GM12878 (cell line): ENCODE results near the gene PHF1. TPM values are rescaled to one million over a fixed set of nuclear protein-coding genes. Genes with fewer than 3 reads are reported as not detected.
A peak's percentile ranks its signal among the peaks of the same experiment; 100 is the strongest.

Experiments
- CHD1 ChIP-seq: IDR thresholded peaks from 2 replicates; pipeline ENCODE4 v1.6.1; 2012; ENCODE audit warnings: low read depth, low read length, improper control_type of control experiment
- IKZF1 ChIP-seq: fragments of 450-650 bp; conservative IDR thresholded peaks from 2 replicates; pipeline ENCODE4 v1.6.1; 2017; ENCODE audit warnings: antibody characterized with exemption, mild to moderate bottlenecking
- JUNB ChIP-seq: IDR thresholded peaks from 2 replicates; pipeline ENCODE4 v1.6.1; 2016; ENCODE audit warnings: antibody characterized with exemption, mild to moderate bottlenecking
- LARP7 ChIP-seq: fragments of 450-650 bp; IDR thresholded peaks from 2 replicates; pipeline ENCODE4 v1.6.1; 2017; ENCODE audit warnings: mild to moderate bottlenecking
- MLLT1 ChIP-seq: fragments of 450-650 bp; IDR thresholded peaks from 2 replicates; pipeline ENCODE4 v1.6.1; 2016; ENCODE audit warnings: mild to moderate bottlenecking
- MYC ChIP-seq: IDR thresholded peaks from 2 replicates; pipeline ENCODE4 v1.6.1; 2011; ENCODE audit warnings: mild to moderate bottlenecking, low read length, moderate library complexity, inconsistent platforms; ENCODE audit not compliant: insufficient read depth, insufficient replicate concordance, insufficient read length, severe bottlenecking
- PAX5 ChIP-seq: IDR thresholded peaks from 2 replicates; pipeline ENCODE4 v1.6.1; 2011; ENCODE audit warnings: low read depth, low read length, borderline replicate concordance
- POLR2AphosphoS5 ChIP-seq: IDR thresholded peaks from 2 replicates; pipeline ENCODE4 v1.6.1; 2011; ENCODE audit warnings: mild to moderate bottlenecking, low read length, inconsistent platforms
- RELB ChIP-seq: fragments of 450-650 bp; IDR thresholded peaks from 2 replicates; pipeline ENCODE4 v1.6.1; 2017; ENCODE audit warnings: low read depth, mild to moderate bottlenecking, moderate library complexity
- SIN3A ChIP-seq: IDR thresholded peaks from 2 replicates; pipeline ENCODE4 v1.6.1; 2012; ENCODE audit warnings: low read depth, low read length, improper control_type of control experiment
- SMAD5 ChIP-seq: IDR thresholded peaks from 2 replicates; pipeline ENCODE4 v1.6.1; 2016; ENCODE audit warnings: antibody characterized with exemption, low read depth
- polyA plus RNA-seq, 11 experiments: library from polyadenylated mRNA; depleted of rRNA in 4 of 11; unstranded in 6 of 11; stranded (reverse) in 5 of 11; fragments of >200 nt; fragmentation: Nextera tagmentation in 4 of 11; fragmentation: Illumina TruSeq in 1 of 11; extraction: Ambion mirVana in 4 of 11; extraction: Trizol in 1 of 11; gene quantifications; 1 replicate in 1 of 11; 2 replicates in 10 of 11; pipeline versions ENCODE4 v1.2.1 to v1.2.3, GENCODE V29; 2011 to 2016; ENCODE audit warnings: inconsistent platforms in 2 of 11, missing spikeins in 2 of 11, low read depth in 1 of 11
- total RNA-seq, 4 experiments: library from RNA; depleted of rRNA in 3 of 4; stranded (reverse); fragments of >200 nt in 3 of 4; fragmentation: Illumina TruSeq in 1 of 4; extraction: Trizol in 1 of 4; gene quantifications; 2 replicates each; pipeline versions ENCODE4 v1.2.1 to v1.2.3, GENCODE V29; 2013 to 2021

Gene PHF1
- total and polyA plus RNA-seq, 10 of the 15 experiments (the other 5 are each of a cell fraction or from before 2014, with no cell fraction given) = 1.3 to 17.8 (median 6.2) TPM

GRCh38 chr6:33410050-33410710 is 634 bp upstream of the PHF1 start (continued):
- TF ChIP-seq MYC (peak; percentile 35), SIN3A (peak; percentile 85), SMAD5 (peak; percentile 56; the same call in 1 of the 2 replicates), JUNB (no peak), MLLT1 (no peak), RELB (0 out of 2 replicates have a peak, but pooled peaks have one; percentile 42), CHD1 (no peak), IKZF1 (peak; percentile 81), POLR2AphosphoS5 (peak; percentile 56; the same call in 1 of the 2 replicates), PAX5 (no peak), LARP7 (no peak; the same call in 1 of the 2 replicates)
